WTC11 (cell line): ENCODE results near the gene MTX1.

Source experiments
- CBFB ChIP-seq: sonication (generic); formaldehyde crosslinking; IDR thresholded peaks from 2 replicates; pipeline ENCODE4 v1.8.1; 2022; ENCODE audit warnings: mild to moderate bottlenecking, low read depth, missing genetic modification reagents
- CREM ChIP-seq: sonication (generic); formaldehyde crosslinking; IDR thresholded peaks from 2 replicates; pipeline ENCODE4 v1.8.1; 2022; ENCODE audit warnings: mild to moderate bottlenecking, missing genetic modification reagents, moderate library complexity
- NFYB ChIP-seq: sonication (generic); formaldehyde crosslinking; conservative IDR thresholded peaks from 2 replicates; pipeline ENCODE4 v1.8.0; 2022; ENCODE audit warnings: low read depth, missing genetic modification reagents
- RORB ChIP-seq: fragments of 250-450 bp; sonication (Bioruptor Pico); IDR thresholded peaks from 2 replicates; pipeline ENCODE4 v1.9.0; 2021; ENCODE audit warnings: mild to moderate bottlenecking
- TCF7 ChIP-seq: sonication (generic); formaldehyde crosslinking; IDR thresholded peaks from 2 replicates; pipeline ENCODE4 v1.8.0; 2022; ENCODE audit warnings: mild to moderate bottlenecking, low read depth, missing genetic modification reagents, moderate library complexity
- ZNF263 ChIP-seq: sonication (generic); formaldehyde crosslinking; IDR thresholded peaks from 2 replicates; pipeline ENCODE4 v1.8.1; 2022; ENCODE audit warnings: low read depth, mild to moderate bottlenecking, moderate library complexity, missing genetic modification reagents
- TF ChIP-seq, protein P1 (sequence below): fragments of 200-600 bp; IDR thresholded peaks from 2 replicates; pipeline ENCODE4 v1.8.0; 2022; ENCODE audit warnings: antibody characterized with exemption
- TF ChIP-seq, protein P2 (sequence below): sonication (generic); formaldehyde crosslinking; IDR thresholded peaks from 2 replicates; pipeline ENCODE4 v1.8.1; 2023; ENCODE audit warnings: mild to moderate bottlenecking, missing genetic modification reagents, borderline replicate concordance
- TF ChIP-seq, protein P3 (sequence below): sonication (generic); formaldehyde crosslinking; IDR thresholded peaks from 2 replicates; pipeline ENCODE4 v1.8.1; 2022; ENCODE audit warnings: mild to moderate bottlenecking, moderate library complexity, missing genetic modification reagents
- TF ChIP-seq, protein P4 (sequence below): sonication (generic); formaldehyde crosslinking; IDR thresholded peaks from 2 replicates; pipeline ENCODE4 v1.8.1; 2022; ENCODE audit warnings: low read depth, missing genetic modification reagents, borderline replicate concordance

DNA sequence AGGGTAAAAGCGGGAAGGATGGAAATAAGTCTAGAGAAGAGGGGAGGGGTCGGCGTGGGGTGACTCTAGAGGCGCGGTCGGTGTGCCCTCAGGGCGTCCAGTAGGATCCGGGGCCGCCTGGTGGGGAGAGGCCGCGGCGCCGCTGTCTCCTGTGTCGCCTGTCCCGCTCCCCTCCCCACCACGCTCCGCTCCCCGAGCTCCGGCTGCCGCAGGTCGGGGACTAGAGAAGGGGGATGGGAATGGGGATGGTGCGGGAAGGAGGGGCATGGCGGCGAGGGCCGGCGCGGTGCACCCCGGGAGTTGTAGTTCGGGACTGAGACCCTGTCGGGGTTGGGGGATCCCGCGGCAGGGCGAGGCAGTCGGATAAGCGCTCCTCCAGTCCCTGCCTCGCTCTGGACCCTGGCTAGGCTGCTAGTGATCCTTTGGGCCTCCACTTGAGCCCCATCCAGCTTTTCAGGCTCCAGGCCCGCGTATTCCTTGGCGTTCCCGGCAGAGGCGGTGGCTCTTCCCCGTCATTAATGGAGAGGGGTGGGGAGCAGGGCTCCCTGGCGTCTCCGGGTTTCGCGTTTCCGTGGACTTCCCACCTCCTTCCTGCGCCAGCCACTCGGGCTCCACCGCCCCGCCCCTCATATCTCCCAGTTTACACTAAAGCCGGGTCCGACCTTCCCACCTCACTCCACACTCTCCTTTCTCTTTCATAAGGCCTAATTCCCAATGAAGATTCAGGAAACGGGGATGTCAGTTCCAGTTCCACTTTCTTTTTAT is 46.9 kb downstream of the MTX1 start, which contains the start of gene ENTREP3:
- TF ChIP-seq, protein P1, sequence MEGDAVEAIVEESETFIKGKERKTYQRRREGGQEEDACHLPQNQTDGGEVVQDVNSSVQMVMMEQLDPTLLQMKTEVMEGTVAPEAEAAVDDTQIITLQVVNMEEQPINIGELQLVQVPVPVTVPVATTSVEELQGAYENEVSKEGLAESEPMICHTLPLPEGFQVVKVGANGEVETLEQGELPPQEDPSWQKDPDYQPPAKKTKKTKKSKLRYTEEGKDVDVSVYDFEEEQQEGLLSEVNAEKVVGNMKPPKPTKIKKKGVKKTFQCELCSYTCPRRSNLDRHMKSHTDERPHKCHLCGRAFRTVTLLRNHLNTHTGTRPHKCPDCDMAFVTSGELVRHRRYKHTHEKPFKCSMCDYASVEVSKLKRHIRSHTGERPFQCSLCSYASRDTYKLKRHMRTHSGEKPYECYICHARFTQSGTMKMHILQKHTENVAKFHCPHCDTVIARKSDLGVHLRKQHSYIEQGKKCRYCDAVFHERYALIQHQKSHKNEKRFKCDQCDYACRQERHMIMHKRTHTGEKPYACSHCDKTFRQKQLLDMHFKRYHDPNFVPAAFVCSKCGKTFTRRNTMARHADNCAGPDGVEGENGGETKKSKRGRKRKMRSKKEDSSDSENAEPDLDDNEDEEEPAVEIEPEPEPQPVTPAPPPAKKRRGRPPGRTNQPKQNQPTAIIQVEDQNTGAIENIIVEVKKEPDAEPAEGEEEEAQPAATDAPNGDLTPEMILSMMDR: no peak
- TF ChIP-seq TCF7 (CRISPR knock-in tag): no peak
- peak; percentile 81; the same call in 1 of the 2 replicates for TF ChIP-seq CBFB (CRISPR knock-in tag)
- no peak for TF ChIP-seq RORB (CRISPR knock-in tag)
- TF ChIP-seq NFYB (CRISPR knock-in tag): no peak
- TF ChIP-seq CREM (CRISPR knock-in tag): no peak
- TF ChIP-seq, protein P2, sequence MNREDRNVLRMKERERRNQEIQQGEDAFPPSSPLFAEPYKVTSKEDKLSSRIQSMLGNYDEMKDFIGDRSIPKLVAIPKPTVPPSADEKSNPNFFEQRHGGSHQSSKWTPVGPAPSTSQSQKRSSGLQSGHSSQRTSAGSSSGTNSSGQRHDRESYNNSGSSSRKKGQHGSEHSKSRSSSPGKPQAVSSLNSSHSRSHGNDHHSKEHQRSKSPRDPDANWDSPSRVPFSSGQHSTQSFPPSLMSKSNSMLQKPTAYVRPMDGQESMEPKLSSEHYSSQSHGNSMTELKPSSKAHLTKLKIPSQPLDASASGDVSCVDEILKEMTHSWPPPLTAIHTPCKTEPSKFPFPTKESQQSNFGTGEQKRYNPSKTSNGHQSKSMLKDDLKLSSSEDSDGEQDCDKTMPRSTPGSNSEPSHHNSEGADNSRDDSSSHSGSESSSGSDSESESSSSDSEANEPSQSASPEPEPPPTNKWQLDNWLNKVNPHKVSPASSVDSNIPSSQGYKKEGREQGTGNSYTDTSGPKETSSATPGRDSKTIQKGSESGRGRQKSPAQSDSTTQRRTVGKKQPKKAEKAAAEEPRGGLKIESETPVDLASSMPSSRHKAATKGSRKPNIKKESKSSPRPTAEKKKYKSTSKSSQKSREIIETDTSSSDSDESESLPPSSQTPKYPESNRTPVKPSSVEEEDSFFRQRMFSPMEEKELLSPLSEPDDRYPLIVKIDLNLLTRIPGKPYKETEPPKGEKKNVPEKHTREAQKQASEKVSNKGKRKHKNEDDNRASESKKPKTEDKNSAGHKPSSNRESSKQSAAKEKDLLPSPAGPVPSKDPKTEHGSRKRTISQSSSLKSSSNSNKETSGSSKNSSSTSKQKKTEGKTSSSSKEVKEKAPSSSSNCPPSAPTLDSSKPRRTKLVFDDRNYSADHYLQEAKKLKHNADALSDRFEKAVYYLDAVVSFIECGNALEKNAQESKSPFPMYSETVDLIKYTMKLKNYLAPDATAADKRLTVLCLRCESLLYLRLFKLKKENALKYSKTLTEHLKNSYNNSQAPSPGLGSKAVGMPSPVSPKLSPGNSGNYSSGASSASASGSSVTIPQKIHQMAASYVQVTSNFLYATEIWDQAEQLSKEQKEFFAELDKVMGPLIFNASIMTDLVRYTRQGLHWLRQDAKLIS (CRISPR knock-in tag): no peak
- TF ChIP-seq, protein P3, sequence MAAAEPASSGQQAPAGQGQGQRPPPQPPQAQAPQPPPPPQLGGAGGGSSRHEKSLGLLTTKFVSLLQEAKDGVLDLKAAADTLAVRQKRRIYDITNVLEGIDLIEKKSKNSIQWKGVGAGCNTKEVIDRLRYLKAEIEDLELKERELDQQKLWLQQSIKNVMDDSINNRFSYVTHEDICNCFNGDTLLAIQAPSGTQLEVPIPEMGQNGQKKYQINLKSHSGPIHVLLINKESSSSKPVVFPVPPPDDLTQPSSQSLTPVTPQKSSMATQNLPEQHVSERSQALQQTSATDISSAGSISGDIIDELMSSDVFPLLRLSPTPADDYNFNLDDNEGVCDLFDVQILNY (CRISPR knock-in tag): no peak
- TF ChIP-seq ZNF263 (CRISPR knock-in tag): no peak; the same call in 1 of the 2 replicates
- TF ChIP-seq, protein P4, sequence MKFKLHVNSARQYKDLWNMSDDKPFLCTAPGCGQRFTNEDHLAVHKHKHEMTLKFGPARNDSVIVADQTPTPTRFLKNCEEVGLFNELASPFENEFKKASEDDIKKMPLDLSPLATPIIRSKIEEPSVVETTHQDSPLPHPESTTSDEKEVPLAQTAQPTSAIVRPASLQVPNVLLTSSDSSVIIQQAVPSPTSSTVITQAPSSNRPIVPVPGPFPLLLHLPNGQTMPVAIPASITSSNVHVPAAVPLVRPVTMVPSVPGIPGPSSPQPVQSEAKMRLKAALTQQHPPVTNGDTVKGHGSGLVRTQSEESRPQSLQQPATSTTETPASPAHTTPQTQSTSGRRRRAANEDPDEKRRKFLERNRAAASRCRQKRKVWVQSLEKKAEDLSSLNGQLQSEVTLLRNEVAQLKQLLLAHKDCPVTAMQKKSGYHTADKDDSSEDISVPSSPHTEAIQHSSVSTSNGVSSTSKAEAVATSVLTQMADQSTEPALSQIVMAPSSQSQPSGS (CRISPR knock-in tag): no peak
